T-cell (primary cell): ENCODE measurements around the gene ERBB2. TPM values are rescaled to one million over a fixed set of nuclear protein-coding genes. Genes with fewer than 3 reads are reported as not detected.

Experiments
- ATAC-seq, 4 experiments: fragments of 200-7000 bp in 3 of 4; fragments of 150-1000 bp in 1 of 4; cut with Tn5 transposase; replicated peaks in 1 of 4; 1 replicate in 3 of 4; 2 replicates in 1 of 4; pipeline ENCODE4 v1.10.0; 2021; ENCODE audit warnings: moderate library complexity in 3 of 4, mild to moderate bottlenecking in 2 of 4, moderate number of reproducible peaks in 1 of 4
- CTCF ChIA-PET, 2 donors: fragments of 300-600 bp; sonication (Branson Sonifier 250); formaldehyde crosslinking; loops; one replicate each; lab custom pipeline; 2022; ENCODE audit warnings: antibody characterized with exemption in 2 of 2; lab: Charles Lee
- POLR2A ChIA-PET, 2 donors: fragments of 300-600 bp; sonication (Branson Sonifier 250); formaldehyde crosslinking; loops; one replicate each; lab custom pipeline; 2022; ENCODE audit warnings: antibody characterized with exemption in 2 of 2; lab: Charles Lee
- DNase-seq, 35 experiments: peaks; one replicate each; pipeline versions ENCODE4 v3.0.0 to v3.0.0-alpha.2; 2013 to 2023
- H3K27ac ChIP-seq: one replicate; pipeline ENCODE4 v1.5.1; 2013; ENCODE audit warnings: low read length
- H3K27me3 ChIP-seq, 2 experiments: replicated peaks in 1 of 2; 1 replicate in 1 of 2; 2 replicates in 1 of 2; pipeline versions ENCODE4 v1.6.1 to v1.7.0; 2013; ENCODE audit warnings: low read length in 1 of 2, mixed read lengths in 1 of 2; ENCODE audit not compliant: control insufficient read depth in 2 of 2, insufficient read depth in 2 of 2; ENCODE audit errors: extremely low read depth in 1 of 2
- H3K36me3 ChIP-seq, 2 donors: 1 replicate in 1 of 2; 2 replicates in 1 of 2; pipeline versions ENCODE4 v1.6.1 to v1.7.0; 2013; ENCODE audit warnings: low read length in 1 of 2; ENCODE audit not compliant: control insufficient read depth in 2 of 2, insufficient read depth in 1 of 2; ENCODE audit errors: extremely low read depth in 1 of 2
- H3K4me1 ChIP-seq, 2 experiments: 1 replicate in 1 of 2; 2 replicates in 1 of 2; pipeline versions ENCODE4 v1.6.1 to v1.7.0; 2013; ENCODE audit warnings: low read length in 2 of 2, mixed read lengths in 1 of 2; ENCODE audit not compliant: insufficient read depth in 2 of 2, control insufficient read depth in 1 of 2; ENCODE audit errors: extremely low read depth in 1 of 2
- H3K4me3 ChIP-seq, 2 donors: 1 replicate in 1 of 2; 2 replicates in 1 of 2; pipeline versions ENCODE4 v1.5.1 to v1.7.0; 2013; ENCODE audit warnings: mild to moderate bottlenecking in 2 of 2, low read length in 1 of 2, moderate library complexity in 1 of 2; ENCODE audit not compliant: control insufficient read depth in 1 of 2; ENCODE audit errors: extremely low read depth in 1 of 2
- H3K9me3 ChIP-seq: 2 replicates; pipeline ENCODE4 v1.7.0; 2013
- H3K27ac Mint-ChIP-seq, 2 donors: one replicate each; pipeline ENCODE4 v1.8.0; 2020 to 2021; ENCODE audit warnings: mild to moderate bottlenecking in 2 of 2, mixed read lengths in 2 of 2
- H3K27me3 Mint-ChIP-seq, 2 donors: one replicate each; pipeline ENCODE4 v1.8.0; 2021 to 2022; ENCODE audit warnings: mixed read lengths in 2 of 2
- H3K36me3 Mint-ChIP-seq: one replicate; pipeline ENCODE4 v1.8.0; 2021; ENCODE audit warnings: mixed read lengths
- H3K4me1 Mint-ChIP-seq, 3 donors: one replicate each; pipeline ENCODE4 v1.8.0; 2020 to 2022; ENCODE audit warnings: mixed read lengths in 3 of 3, mild to moderate bottlenecking in 1 of 3
- H3K4me3 Mint-ChIP-seq, 3 donors: one replicate each; pipeline ENCODE4 v1.8.0; 2020 to 2022; ENCODE audit warnings: mild to moderate bottlenecking in 3 of 3, mixed read lengths in 3 of 3, moderate library complexity in 3 of 3
- H3K9me3 Mint-ChIP-seq, 3 donors: one replicate each; pipeline ENCODE4 v1.8.0; 2020 to 2022; ENCODE audit warnings: mixed read lengths in 3 of 3
- WGBS: methylation state at CpG from one replicate; pipeline ENCODE4 v1.1.5; 2013; ENCODE audit warnings: missing lambda C conversion rate; ENCODE audit not compliant: insufficient coverage; 5-methylcytosine and 5-hydroxymethylcytosine counted together
- total RNA-seq, 35 experiments: library from RNA in 6 of 35; stranded (reverse) in 6 of 35; fragments of 120-200 nt in 1 of 35; gene quantifications; one replicate each; pipeline versions ENCODE4 v1.2.1 to v1.2.4 and lab custom pipeline; 2013 to 2026

The ERBB2 gene
- total RNA-seq, 5 donors from 2014 or later (not counting 1 experiment from before 2014, with no cell fraction given), result 4.1 to 8.8 (median 6.0) TPM

GRCh38 chr17:39754958-39755553, 55.2 kb downstream of the ERBB2 start:
- peak overlapping the region; percentile 98 to 99 for H3K27ac Mint-ChIP-seq
- no peak for ATAC-seq
- ChIA-PET CTCF (interaction anchor here in 1 of 2 donors (0.6 to 1.7 kb wide), 11 partner anchors 15 to 225 kb away, joined by 3 to 8 read pairs (median 3); partner anchors contain the start of genes MIEN1 and PSMD3), POLR2A (interaction anchor here in 1 of 2 donors (0.5 to 1.5 kb wide), 3 partner anchors 15 to 51 kb away, joined by 3 to 5 read pairs (median 4); no protein-coding TSS in a partner anchor)
- Histone ChIP-seq H3K27me3 (peaks cover 0 to 5% of the 10 kb centered on the region in 2 experiments), H3K27ac (peak overlapping the region; percentile 98), H3K4me1 (peaks cover 33 to 76% of the 10 kb centered on the region in 2 experiments), H3K9me3 (no peaks in the 10 kb centered on the region), H3K36me3 (no peaks in the 10 kb centered on the region), H3K4me3 (peak overlapping the region; percentile 40 to 75)
- 18% methylated on average over 8 of the region's 21 CpGs for WGBS
- no peaks in the 10 kb centered on the region for H3K9me3 Mint-ChIP-seq
- peak overlapping the region; percentile 69 to 81 (median 73) for H3K4me3 Mint-ChIP-seq
- peaks cover 8% of the 10 kb centered on the region for H3K36me3 Mint-ChIP-seq
- peaks cover 57 to 68% (median 61%) of the 10 kb centered on the region in 3 donors for H3K4me1 Mint-ChIP-seq
- H3K27me3 Mint-ChIP-seq, result no peaks in the 10 kb centered on the region
- DNase-seq, result peak in 3 of 35 experiments; percentile 14 to 41 (median 16)

GRCh38 chr17:39755554-39756379, 55.9 kb downstream of the ERBB2 start:
- Mint-ChIP-seq H3K36me3 (peaks cover 9% of the 10 kb centered on the region), H3K9me3 (no peaks in the 10 kb centered on the region), H3K27ac (peak overlapping the region; percentile 98 to 99), H3K4me1 (peaks cover 60 to 71% (median 65%) of the 10 kb centered on the region in 3 donors), H3K4me3 (peak overlapping the region; percentile 69 to 81 (median 73)), H3K27me3 (no peaks in the 10 kb centered on the region)
- ChIA-PET POLR2A (interaction anchor here (0.6 to 1.5 kb wide), 4 partner anchors 14 to 91 kb away, joined by 3 to 5 read pairs (median 4); no protein-coding TSS in a partner anchor), CTCF (interaction anchor here (0.6 to 1.2 kb wide), 6 partner anchors 20 to 662 kb away, joined by 3 to 8 read pairs (median 4); partner anchors contain the start of genes PSMD3 (in 1 of the 2) and TOP2A (in 1 of the 2))
- peaks cover 0 to 2% of the 10 kb centered on the region in 2 experiments for H3K27me3 ChIP-seq
- H3K36me3 ChIP-seq, result peaks cover 0 to 4% of the 10 kb centered on the region in 2 donors
- H3K4me3 ChIP-seq, result peak overlapping the region; percentile 40 to 75
- 35% methylated on average over 8 of the region's 18 CpGs for WGBS
- H3K9me3 ChIP-seq, result no peaks in the 10 kb centered on the region
- DNase-seq (peak; percentile 28 to 83 (median 55)), ATAC-seq (peak in 1 of 4 experiments; percentile 25)
- H3K4me1 ChIP-seq, result peaks cover 33 to 80% of the 10 kb centered on the region in 2 experiments
- H3K27ac ChIP-seq, result peak overlapping the region; percentile 98

- POLR2A ChIA-PET, result interaction anchor here (0.6 to 0.7 kb wide), 2 partner anchors 46 to 91 kb away, joined by 4 to 5 read pairs; no protein-coding TSS in a partner anchor
- DNase-seq (peak in 2 of 35 experiments; percentile 19 to 34), ATAC-seq (no peak)
- H3K27ac ChIP-seq, result peak overlapping the region; percentile 98
- CTCF ChIA-PET, result interaction anchor here (0.5 to 1.1 kb wide), 4 partner anchors 20 to 661 kb away, joined by 3 to 8 read pairs (median 4); partner anchors contain the start of gene TOP2A (in 1 of the 2)
- H3K4me1 Mint-ChIP-seq, result peaks cover 63 to 76% (median 69%) of the 10 kb centered on the region in 3 donors
- peak overlapping the region; percentile 69 to 81 (median 73) for H3K4me3 Mint-ChIP-seq
- no peaks in the 10 kb centered on the region for H3K9me3 ChIP-seq
- peaks cover 15% of the 10 kb centered on the region for H3K36me3 Mint-ChIP-seq
- H3K4me1 ChIP-seq, result peaks cover 33 to 83% of the 10 kb centered on the region in 2 experiments
- no peaks in the 10 kb centered on the region for H3K27me3 Mint-ChIP-seq
- peak overlapping the region; percentile 98 to 99 for H3K27ac Mint-ChIP-seq
- H3K9me3 Mint-ChIP-seq, result no peaks in the 10 kb centered on the region
- H3K4me3 ChIP-seq, result no peak overlapping the region
- H3K36me3 ChIP-seq, result peaks cover 0 to 4% of the 10 kb centered on the region in 2 donors
- H3K27me3 ChIP-seq, result no peaks in the 10 kb centered on the region
- 40% methylated on average over 1 of the region's 7 CpGs for WGBS
Observed at GRCh38 chr17:39756380-39757079, 56.7 kb downstream of the ERBB2 start.

- POLR2A ChIA-PET, result no interaction called here
- peak overlapping the region in 1 of 3 donors; percentile 69 for H3K4me3 Mint-ChIP-seq
- H3K27ac ChIP-seq, result peak overlapping the region; percentile 98
- no peaks in the 10 kb centered on the region for H3K27me3 ChIP-seq
- H3K4me1 Mint-ChIP-seq, result peaks cover 61 to 76% (median 71%) of the 10 kb centered on the region in 3 donors
- H3K9me3 ChIP-seq, result no peaks in the 10 kb centered on the region
- WGBS, result no CpG with 5 or more reads among the region's 4 CpGs
- peaks cover 0 to 9% of the 10 kb centered on the region in 2 donors for H3K36me3 ChIP-seq
- H3K4me1 ChIP-seq, result peaks cover 33 to 82% of the 10 kb centered on the region in 2 experiments
- H3K4me3 ChIP-seq, result no peak overlapping the region
- H3K27me3 Mint-ChIP-seq, result no peaks in the 10 kb centered on the region
- peaks cover 16% of the 10 kb centered on the region for H3K36me3 Mint-ChIP-seq
- no peaks in the 10 kb centered on the region for H3K9me3 Mint-ChIP-seq
- peak overlapping the region; percentile 98 to 99 for H3K27ac Mint-ChIP-seq
- CTCF ChIA-PET, result no interaction called here
- DNase-seq, result no peak
- ATAC-seq, result no peak
Observed at GRCh38 chr17:39757176-39757662, 57.4 kb downstream of the ERBB2 start.

GRCh38 chr17:39757931-39758873, 58.3 kb downstream of the ERBB2 start:
- DNase-seq (peak in 22 of 35 experiments; percentile 12 to 73 (median 32)), ATAC-seq (no peak)
- Mint-ChIP-seq H3K4me3 (peak overlapping the region in 2 of 3 donors; percentile 25 to 69), H3K4me1 (peaks cover 54 to 75% (median 75%) of the 10 kb centered on the region in 3 donors), H3K27me3 (no peaks in the 10 kb centered on the region), H3K9me3 (no peaks in the 10 kb centered on the region), H3K36me3 (peaks cover 22% of the 10 kb centered on the region), H3K27ac (peak overlapping the region; percentile 98 to 99)
- no peaks in the 10 kb centered on the region for H3K9me3 ChIP-seq
- H3K36me3 ChIP-seq, result peaks cover 0 to 17% of the 10 kb centered on the region in 2 donors
- H3K4me3 ChIP-seq, result no peak overlapping the region
- CTCF ChIA-PET, result interaction anchor here (0.6 to 1.5 kb wide), 6 partner anchors 11 to 85 kb away, joined by 3 to 5 read pairs (median 3); no protein-coding TSS in a partner anchor
- WGBS, result 30% methylated on average over 3 of the region's 12 CpGs
- H3K4me1 ChIP-seq, result peaks cover 31 to 77% of the 10 kb centered on the region in 2 experiments
- no peaks in the 10 kb centered on the region for H3K27me3 ChIP-seq
- POLR2A ChIA-PET, result interaction anchor here (0.5 to 1.0 kb wide), 4 partner anchors 61 to 203 kb away, joined by 3 to 6 read pairs (median 4); no protein-coding TSS in a partner anchor
- peak overlapping the region; percentile 98 for H3K27ac ChIP-seq
